DOHH2 (cell line): Measurements from ENCODE around the gene N4BP2L1.

Experiments used
- H3F3A ChIP-seq: fragments of 200-600 bp; sonication (generic), shearing (Covaris generic); 2 replicates; pipeline ENCODE4 v1.6.0; 2016; ENCODE audit warnings: antibody characterized with exemption, mild to moderate bottlenecking; ENCODE audit not compliant: control insufficient read depth, insufficient read depth
- H3K27ac ChIP-seq: fragments of 200-600 bp; sonication (generic); 2 replicates; pipeline ENCODE4 v1.5.1; 2014; ENCODE audit warnings: low read depth, mild to moderate bottlenecking, low read length, moderate library complexity
- H3K27me3 ChIP-seq: fragments of 200-600 bp; sonication (generic); 2 replicates; pipeline ENCODE4 v1.6.1; 2014; ENCODE audit warnings: mild to moderate bottlenecking, low read length, mixed read lengths; ENCODE audit not compliant: control insufficient read depth
- H3K36me3 ChIP-seq: fragments of 200-600 bp; sonication (generic); 2 replicates; pipeline ENCODE4 v1.6.1; 2014; ENCODE audit warnings: mild to moderate bottlenecking, low read length, moderate library complexity, mixed read lengths; ENCODE audit not compliant: control insufficient read depth
- H3K4me1 ChIP-seq: fragments of 200-600 bp; sonication (generic); 2 replicates; pipeline ENCODE4 v1.6.1; 2014; ENCODE audit warnings: mild to moderate bottlenecking, low read length, mixed read lengths; ENCODE audit not compliant: control insufficient read depth
- H3K4me2 ChIP-seq: fragments of 200-600 bp; sonication (generic); 2 replicates; pipeline ENCODE4 v1.6.0; 2014; ENCODE audit warnings: mild to moderate bottlenecking, low read length, moderate library complexity
- H3K4me3 ChIP-seq: fragments of 200-600 bp; sonication (generic); 2 replicates; pipeline ENCODE4 v1.5.1; 2014; ENCODE audit warnings: mild to moderate bottlenecking, low read length, mixed read lengths
- H3K79me2 ChIP-seq: fragments of 200-600 bp; sonication (generic); 2 replicates; pipeline ENCODE4 v1.6.1; 2014; ENCODE audit warnings: mild to moderate bottlenecking, low read length, mixed read lengths; ENCODE audit not compliant: control insufficient read depth
- H3K9me2 ChIP-seq: fragments of 200-600 bp; sonication (generic); replicated peaks from 2 replicates; pipeline ENCODE4 v1.6.1; 2014; ENCODE audit warnings: mild to moderate bottlenecking, low read length, mixed read lengths; ENCODE audit not compliant: control insufficient read depth
- H3K9me3 ChIP-seq: fragments of 200-600 bp; sonication (generic); 2 replicates; pipeline ENCODE4 v1.6.1; 2014; ENCODE audit warnings: antibody characterized with exemption, low read length, mixed read lengths; ENCODE audit not compliant: control insufficient read depth, insufficient read depth
- H4K20me1 ChIP-seq: fragments of 200-600 bp; sonication (generic); 2 replicates; pipeline ENCODE4 v1.6.0; 2014; ENCODE audit warnings: low read depth, mild to moderate bottlenecking, antibody characterized with exemption, low read length, moderate library complexity; ENCODE audit not compliant: control insufficient read depth, insufficient read depth
- CTCF ChIP-seq: fragments of 200-600 bp; sonication (generic); IDR thresholded peaks from one replicate; pipeline ENCODE4 v1.5.1; 2014; ENCODE audit warnings: antibody characterized with exemption, mild to moderate bottlenecking, low read depth, low read length; ENCODE audit not compliant: poor library complexity, severe bottlenecking
- EZH2phosphoT487 ChIP-seq: fragments of 200-600 bp; sonication (generic); IDR thresholded peaks from 2 replicates; pipeline ENCODE4 v1.6.1; 2017; ENCODE audit warnings: borderline replicate concordance, mild to moderate bottlenecking, antibody characterized with exemption, low read length, moderate library complexity, mixed read lengths

Gene N4BP2L1

GRCh38 chr13:32431361-32431760, 3.4 kb upstream of the N4BP2L1 start:
- no peaks in the 10 kb centered on the region for H3K9me3 ChIP-seq
- no peak overlapping the region for H3K4me3 ChIP-seq
- H3K27me3 ChIP-seq: peaks cover 37% of the 10 kb centered on the region
- no peak overlapping the region for H3K4me2 ChIP-seq
- TF ChIP-seq EZH2phosphoT487: no peak
- TF ChIP-seq CTCF: no peak
- H3K27ac ChIP-seq: no peak overlapping the region
- H3F3A ChIP-seq: no peaks in the 10 kb centered on the region
- H3K9me2 ChIP-seq: no peaks in the 10 kb centered on the region
- no peaks in the 10 kb centered on the region for H3K36me3 ChIP-seq
- no peaks in the 10 kb centered on the region for H3K79me2 ChIP-seq
- H4K20me1 ChIP-seq: no peaks in the 10 kb centered on the region
- peaks cover 14% of the 10 kb centered on the region for H3K4me1 ChIP-seq

GRCh38 chr13:32430018-32430747, 2.3 kb upstream of the N4BP2L1 start:
- H3K79me2 ChIP-seq: no peaks in the 10 kb centered on the region
- H3K27ac ChIP-seq: no peak overlapping the region

GRCh38 chr13:32429433-32429909, 1.5 kb upstream of the N4BP2L1 start:
- Histone ChIP-seq H3K9me3 (no peaks in the 10 kb centered on the region), H3K27me3 (peaks cover 40% of the 10 kb centered on the region), H3F3A (no peaks in the 10 kb centered on the region), H3K36me3 (no peaks in the 10 kb centered on the region), H3K27ac (no peak overlapping the region), H3K4me1 (peaks cover 20% of the 10 kb centered on the region), H4K20me1 (no peaks in the 10 kb centered on the region), H3K4me3 (no peak overlapping the region), H3K79me2 (no peaks in the 10 kb centered on the region), H3K9me2 (no peaks in the 10 kb centered on the region), H3K4me2 (no peak overlapping the region)
- TF ChIP-seq EZH2phosphoT487 (no peak), CTCF (no peak)

More at GRCh38 chr13:32430018-32430747, 2.3 kb upstream of the N4BP2L1 start:
- Histone ChIP-seq H3K9me3 (no peaks in the 10 kb centered on the region), H3K27me3 (peaks cover 40% of the 10 kb centered on the region), H3K4me3 (no peak overlapping the region), H4K20me1 (no peaks in the 10 kb centered on the region), H3K36me3 (no peaks in the 10 kb centered on the region), H3K4me1 (peaks cover 20% of the 10 kb centered on the region), H3F3A (no peaks in the 10 kb centered on the region), H3K9me2 (no peaks in the 10 kb centered on the region), H3K4me2 (no peak overlapping the region)
- TF ChIP-seq EZH2phosphoT487 (no peak), CTCF (no peak)
